Testis (tissue), 2 donors: ENCODE data around the gene LZTS2.

Experiments used
- POLR2A ChIP-seq: fragments of 450-650 bp; IDR thresholded peaks from one replicate; pipeline ENCODE4 v1.6.1; 2017; ENCODE audit warnings: antibody characterized with exemption, mild to moderate bottlenecking, moderate library complexity
- TF ChIP-seq, protein P1 (sequence below), 3 experiments: fragments of 450-650 bp in 2 of 3; fragments of 200-600 bp in 1 of 3; sonication (generic) in 1 of 3; IDR thresholded peaks; one replicate each; pipeline ENCODE4 v1.5.1; 2016 to 2019; ENCODE audit warnings: antibody characterized with exemption in 3 of 3, mild to moderate bottlenecking in 2 of 3, moderate library complexity in 1 of 3

DNA sequence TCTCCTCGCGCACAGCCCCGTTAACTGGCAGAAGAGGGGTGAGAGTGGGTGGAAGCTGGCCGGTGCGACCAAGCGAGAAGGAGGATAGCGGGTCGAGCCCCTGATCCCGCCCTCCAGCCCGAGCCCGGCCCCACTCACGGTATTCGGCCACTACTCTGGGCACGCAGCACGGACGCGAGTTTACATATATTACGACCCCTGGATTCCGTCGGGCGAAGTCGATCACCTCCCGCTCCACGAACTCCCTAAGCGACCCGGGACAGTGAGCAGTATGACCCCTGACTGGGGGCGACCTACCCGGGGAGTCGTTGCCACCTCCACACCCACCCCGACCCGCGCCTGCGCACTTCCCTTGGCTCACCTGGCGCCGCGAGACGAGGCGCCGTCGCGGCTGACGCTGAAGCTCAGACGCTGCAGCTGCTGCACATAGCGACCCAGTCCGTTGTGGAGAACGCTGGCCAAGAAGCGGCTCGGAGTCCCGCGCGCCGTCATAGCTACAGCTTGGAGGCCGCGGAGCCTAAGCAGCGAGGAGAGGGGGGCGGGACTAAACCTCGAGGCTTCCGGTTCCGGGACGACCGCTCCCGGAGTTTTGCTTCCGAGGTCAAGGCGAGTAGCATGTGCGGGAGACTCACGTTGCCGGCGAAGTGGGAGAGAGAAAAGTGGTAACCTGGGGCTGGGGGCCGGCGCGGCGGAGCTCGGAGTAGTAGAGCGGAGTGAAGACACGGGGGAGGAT is 12.5 kb upstream of the LZTS2 start, which contains the start of the genes MRPL43 and TWNK:
- TF ChIP-seq POLR2A = no peak
- TF ChIP-seq, protein P1, sequence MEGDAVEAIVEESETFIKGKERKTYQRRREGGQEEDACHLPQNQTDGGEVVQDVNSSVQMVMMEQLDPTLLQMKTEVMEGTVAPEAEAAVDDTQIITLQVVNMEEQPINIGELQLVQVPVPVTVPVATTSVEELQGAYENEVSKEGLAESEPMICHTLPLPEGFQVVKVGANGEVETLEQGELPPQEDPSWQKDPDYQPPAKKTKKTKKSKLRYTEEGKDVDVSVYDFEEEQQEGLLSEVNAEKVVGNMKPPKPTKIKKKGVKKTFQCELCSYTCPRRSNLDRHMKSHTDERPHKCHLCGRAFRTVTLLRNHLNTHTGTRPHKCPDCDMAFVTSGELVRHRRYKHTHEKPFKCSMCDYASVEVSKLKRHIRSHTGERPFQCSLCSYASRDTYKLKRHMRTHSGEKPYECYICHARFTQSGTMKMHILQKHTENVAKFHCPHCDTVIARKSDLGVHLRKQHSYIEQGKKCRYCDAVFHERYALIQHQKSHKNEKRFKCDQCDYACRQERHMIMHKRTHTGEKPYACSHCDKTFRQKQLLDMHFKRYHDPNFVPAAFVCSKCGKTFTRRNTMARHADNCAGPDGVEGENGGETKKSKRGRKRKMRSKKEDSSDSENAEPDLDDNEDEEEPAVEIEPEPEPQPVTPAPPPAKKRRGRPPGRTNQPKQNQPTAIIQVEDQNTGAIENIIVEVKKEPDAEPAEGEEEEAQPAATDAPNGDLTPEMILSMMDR (IDR thresholded peaks at IDR 0.05) = no peak
